NCI-H774 (cell line): ENCODE data around the gene USF2.
A peak's percentile ranks its signal among the peaks of the same experiment; 100 is the strongest.
"Not testable (repeated sequence)": the region's sequence is repeated elsewhere in the genome, so short reads cannot be mapped to it uniquely, and the experiment has no call there.

Experiments
- DNase-seq: peaks from one replicate; lab custom pipeline; 2025; lab: John Stamatoyannopoulos, UW

The USF2 gene, protein sequence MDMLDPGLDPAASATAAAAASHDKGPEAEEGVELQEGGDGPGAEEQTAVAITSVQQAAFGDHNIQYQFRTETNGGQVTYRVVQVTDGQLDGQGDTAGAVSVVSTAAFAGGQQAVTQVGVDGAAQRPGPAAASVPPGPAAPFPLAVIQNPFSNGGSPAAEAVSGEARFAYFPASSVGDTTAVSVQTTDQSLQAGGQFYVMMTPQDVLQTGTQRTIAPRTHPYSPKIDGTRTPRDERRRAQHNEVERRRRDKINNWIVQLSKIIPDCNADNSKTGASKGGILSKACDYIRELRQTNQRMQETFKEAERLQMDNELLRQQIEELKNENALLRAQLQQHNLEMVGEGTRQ

DNA sequence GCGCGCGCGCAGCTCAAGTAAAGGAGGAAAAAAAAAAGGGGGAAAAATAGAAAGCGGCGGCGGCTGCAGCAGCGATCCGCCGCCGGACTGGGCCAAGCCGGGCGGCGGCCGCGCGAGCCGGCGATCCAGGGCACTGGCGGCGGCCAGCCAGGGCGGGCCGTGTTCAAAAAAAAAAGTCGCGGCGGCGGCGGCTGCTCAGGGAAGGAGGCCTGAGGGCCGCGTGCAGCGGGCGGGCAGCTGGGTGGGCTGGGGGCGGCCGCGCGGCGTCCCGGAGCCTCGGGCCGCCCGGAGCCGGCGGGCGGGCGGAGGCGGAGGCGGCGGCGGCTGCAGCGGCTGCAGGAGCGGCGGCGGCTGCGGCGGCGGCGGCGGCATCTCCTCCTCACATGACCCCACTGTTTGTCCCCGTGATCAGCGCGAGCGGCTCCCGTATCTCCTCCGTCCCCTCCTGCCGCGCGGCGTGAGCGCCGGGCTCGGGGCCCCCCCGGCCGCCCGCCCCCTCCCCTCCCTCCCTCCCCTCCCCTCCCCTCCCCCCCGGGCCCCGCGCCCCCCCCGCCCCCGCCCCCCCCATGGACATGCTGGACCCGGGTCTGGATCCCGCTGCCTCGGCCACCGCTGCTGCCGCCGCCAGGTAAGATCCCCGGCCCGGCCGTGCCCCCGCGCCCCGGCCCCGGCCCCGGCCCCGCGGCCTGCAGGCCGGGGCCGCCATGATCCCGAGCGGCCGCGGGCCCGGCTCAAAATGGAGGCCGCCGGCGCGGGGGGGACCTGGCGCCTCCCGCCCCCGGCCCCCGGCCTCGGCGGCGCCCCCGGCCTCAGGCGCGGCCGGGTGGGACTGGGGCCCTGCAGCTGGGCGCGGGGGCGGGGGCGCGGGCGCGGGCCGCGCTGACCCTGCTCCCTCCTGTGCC is at the start of gene USF2:
Gene USF2 (plus strand): TSS at position 427 of the 902 bp plus-strand sequence. CDS start 140 bp downstream, at position 567.
- peak; percentile 64 for DNase-seq

GRCh38 chr19:35219008-35219407 is 49.8 kb upstream of the USF2 start:
- no peak for DNase-seq

GRCh38 chr19:35220315-35220921 is 48.3 kb upstream of the USF2 start:
- DNase-seq: no peak

- not testable (repeated sequence) for DNase-seq
Measured at GRCh38 chr19:35220973-35221590, 47.7 kb upstream of the USF2 start.

DNA sequence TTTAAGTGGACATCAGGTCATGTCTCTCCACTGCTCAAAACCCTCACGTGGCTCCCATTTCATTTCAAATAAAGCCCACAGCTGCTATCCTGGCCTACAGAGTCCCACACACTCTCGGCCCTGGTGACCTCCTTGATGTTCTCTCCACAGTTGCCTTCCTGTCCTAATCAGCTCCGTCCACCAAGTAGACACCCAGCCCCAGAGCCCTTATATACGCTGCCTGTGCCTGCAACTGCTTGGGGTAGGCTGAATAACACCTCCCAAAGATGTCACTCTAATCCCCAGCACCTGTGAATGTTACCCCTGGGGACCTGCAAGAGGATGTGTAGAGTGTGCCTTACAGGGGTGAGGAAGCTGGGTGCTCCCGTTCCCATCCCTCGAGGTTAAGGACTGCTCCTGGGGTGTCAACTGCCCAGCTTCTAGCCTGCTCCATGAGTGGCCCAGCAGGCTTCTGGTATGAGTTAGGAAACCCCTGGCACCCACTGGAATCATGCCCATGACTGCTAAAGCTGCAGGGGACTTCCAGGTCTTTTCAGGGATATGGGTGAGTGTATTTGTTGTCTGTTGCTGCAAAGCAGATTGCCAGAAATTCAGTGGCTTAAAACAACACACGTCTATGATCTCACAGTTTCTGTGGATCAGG is 46.3 kb upstream of the USF2 start:
- DNase-seq: no peak

DNA sequence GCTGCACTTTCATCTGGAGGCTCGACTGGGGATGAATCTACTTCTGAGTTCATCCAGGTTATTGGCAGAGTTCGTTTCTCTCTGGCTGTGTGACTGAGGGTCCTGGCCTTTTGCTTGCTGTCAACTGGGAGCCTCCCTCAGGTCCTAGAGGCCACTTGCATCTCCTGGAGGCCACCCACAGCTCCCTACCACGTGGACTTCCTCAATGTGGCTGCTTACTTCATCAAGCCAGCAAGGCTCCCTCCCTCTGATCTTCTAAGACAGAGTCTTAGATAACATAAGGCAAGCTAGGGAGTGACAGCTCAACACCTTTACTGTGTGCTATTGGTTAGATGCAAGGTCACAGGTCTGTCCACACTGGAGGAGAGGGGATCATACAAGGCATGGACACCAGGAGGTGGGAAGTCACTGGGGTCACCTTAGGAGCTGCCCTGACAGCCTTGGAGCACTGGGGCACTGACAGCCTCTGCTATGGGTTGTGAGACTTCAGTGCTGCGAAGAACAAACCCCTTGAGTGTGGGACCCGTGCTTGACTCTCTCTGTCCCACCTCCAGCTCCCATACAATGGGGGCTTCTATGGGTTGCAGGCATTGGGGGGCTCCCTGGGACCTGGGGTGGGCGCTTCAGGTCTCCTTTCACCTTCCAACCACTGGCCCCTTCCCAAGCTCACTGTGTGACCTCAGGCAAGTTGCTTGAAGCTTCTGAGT is 45.5 kb upstream of the USF2 start:
- DNase-seq: no peak

DNA sequence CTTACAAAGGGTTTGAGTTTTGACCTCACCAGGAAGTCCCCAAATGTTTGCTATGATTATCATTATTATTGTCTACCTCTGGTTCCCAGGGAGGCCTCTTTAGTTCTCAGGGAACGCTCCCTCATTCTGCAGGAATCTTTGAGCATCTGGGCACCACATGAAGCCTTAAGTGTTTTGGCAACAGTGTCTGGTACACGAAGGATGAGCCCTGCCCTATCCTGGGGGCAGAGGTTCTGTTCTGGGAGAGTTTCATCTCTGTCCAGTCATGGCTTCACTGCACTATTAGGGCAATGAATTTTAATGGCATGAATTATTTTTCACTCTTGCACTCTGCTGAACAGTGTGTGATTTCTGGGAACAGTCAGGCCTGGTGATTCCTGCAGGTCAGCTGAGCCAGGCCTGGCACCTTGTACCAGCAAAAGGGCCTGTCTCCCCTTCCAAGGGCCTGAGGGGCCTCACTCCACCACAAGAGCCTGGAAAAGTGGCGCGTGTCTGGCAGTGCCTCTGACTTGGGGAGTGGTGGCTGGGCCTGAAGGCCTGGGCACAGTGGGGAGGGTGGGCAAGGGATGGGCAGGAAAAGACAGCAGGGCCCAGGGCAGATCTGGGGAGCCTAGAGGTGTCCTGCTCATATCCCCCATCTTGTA is 44.8 kb upstream of the USF2 start:
- no peak for DNase-seq

- no peak for DNase-seq
Measured at GRCh38 chr19:35224681-35225571, 43.8 kb upstream of the USF2 start.

- DNase-seq: no peak
Measured at GRCh38 chr19:35225951-35226350, 42.8 kb upstream of the USF2 start.

- no peak for DNase-seq
Measured at GRCh38 chr19:35226748-35227147, 42.0 kb upstream of the USF2 start.

DNA sequence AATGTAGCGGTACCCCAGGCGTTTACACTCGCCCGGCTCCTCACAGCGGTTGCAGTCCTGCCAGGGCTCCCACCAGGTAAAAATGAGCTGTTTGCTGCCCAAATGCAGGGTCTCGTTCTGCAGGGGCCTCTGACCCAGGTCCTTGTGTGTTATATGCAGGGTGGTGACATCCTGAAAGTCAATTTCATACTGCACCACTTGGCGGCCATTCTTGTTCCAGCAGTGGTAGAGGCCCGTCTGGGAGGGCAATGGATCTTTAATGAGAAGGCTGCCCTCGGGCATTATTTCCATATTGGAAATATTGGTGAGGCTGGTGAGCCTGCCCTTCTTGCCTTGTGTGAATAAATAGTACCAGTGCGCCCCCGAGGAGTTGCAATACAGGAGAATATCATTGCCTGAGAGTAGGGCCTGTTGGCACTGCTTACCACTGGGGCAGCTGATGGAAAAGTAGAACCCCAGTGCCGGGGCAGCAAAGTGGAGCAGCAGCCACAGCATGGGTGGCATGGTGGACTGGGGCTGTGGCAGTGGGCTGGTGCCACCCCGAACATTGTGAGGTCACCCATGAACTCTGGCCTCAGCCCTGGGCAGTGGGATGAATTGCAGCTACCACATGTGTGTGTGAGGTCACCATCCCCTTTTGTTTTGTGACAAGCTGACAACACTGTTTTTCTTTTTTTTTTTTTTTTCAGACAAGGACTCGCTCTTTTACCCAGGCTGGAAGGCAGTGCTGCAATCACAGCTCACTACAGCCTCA is 40.4 kb upstream of the USF2 start, which contains the start of gene FAM187B:
Gene FAM187B (minus strand): TSS at position 563 of the 754 bp plus-strand sequence. CDS start 59 bp downstream, at position 504.
- DNase-seq: no peak

GRCh38 chr19:35229601-35230000 is 39.2 kb upstream of the USF2 start:
- no peak for DNase-seq

GRCh38 chr19:35231956-35232645 is 36.7 kb upstream of the USF2 start:
- DNase-seq: no peak

GRCh38 chr19:35232912-35233311 is 35.9 kb upstream of the USF2 start:
- DNase-seq: no peak

- no peak for DNase-seq
Measured at GRCh38 chr19:35236638-35237400, 31.9 kb upstream of the USF2 start.

DNA sequence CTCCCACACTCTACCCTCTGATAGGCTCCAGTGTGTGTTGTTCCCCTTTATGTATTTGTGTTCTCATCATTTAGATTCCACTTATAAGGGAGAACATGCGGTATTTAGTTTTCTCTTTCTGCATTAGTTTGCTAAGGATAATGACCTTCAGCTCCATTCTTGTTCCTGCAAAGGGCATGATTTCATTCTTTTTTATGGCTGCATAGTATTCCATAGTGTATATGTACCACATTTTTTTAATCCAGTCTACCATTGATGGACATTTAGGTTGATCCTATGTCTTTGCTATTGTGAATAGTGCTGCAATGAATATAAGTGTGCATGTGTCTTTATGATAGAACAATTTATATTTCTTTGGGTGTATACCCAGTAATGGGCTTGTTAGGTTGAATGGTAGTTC is 29.2 kb upstream of the USF2 start:
- DNase-seq: not testable (repeated sequence)

GRCh38 chr19:35240327-35240726 is 28.4 kb upstream of the USF2 start:
- no peak for DNase-seq
